GM13976 (cell line): ENCODE measurements around the gene HPSE2.

Experiments used
- DNase-seq: peaks from one replicate; pipeline ENCODE4 v3.0.0; 2012; ENCODE audit warnings: low spot score
- CTCF ChIP-seq: IDR thresholded peaks from 2 replicates; pipeline ENCODE4 v1.5.1; 2012; ENCODE audit warnings: borderline replicate concordance, mild to moderate bottlenecking; ENCODE audit not compliant: insufficient read depth; ENCODE audit errors: extremely low read depth, missing control alignments, control extremely low read depth
- in situ Hi-C: fragments of 300-500 bp; cut with MboI; formaldehyde crosslinking; loops from one replicate; pipeline ENCODE4 v1.12.0; 2022; ENCODE audit warnings: low sequenced_read_pairs, mixed read lengths, inconsistent platforms; ENCODE audit not compliant: unreplicated experiment

The HPSE2 gene

GRCh38 chr10:98433881-98434732 is 801.5 kb downstream of the HPSE2 start:
- TF ChIP-seq CTCF = no peak
- in situ Hi-C loops = no loop called here
- DNase-seq = peak; percentile 5

- TF ChIP-seq CTCF = no peak
- in situ Hi-C loops = no loop called here
- no peak for DNase-seq
These were observed 802.3 kb downstream of the HPSE2 start for GRCh38 chr10:98433371-98433770.

- TF ChIP-seq CTCF = no peak
- DNase-seq = no peak
- in situ Hi-C loops = no loop called here
These were observed 803.3 kb downstream of the HPSE2 start for GRCh38 chr10:98432330-98432729.

- in situ Hi-C loops = no loop called here
- no peak for TF ChIP-seq CTCF
- peak; percentile 17 for DNase-seq
These were observed 804.6 kb downstream of the HPSE2 start for GRCh38 chr10:98431016-98431415.

- no peak for TF ChIP-seq CTCF
- in situ Hi-C loops = no loop called here
These were observed 805.2 kb downstream of the HPSE2 start for GRCh38 chr10:98430427-98430826.

GRCh38 chr10:98429320-98430072 is 806.2 kb downstream of the HPSE2 start:
- in situ Hi-C loops = no loop called here
- TF ChIP-seq CTCF = no peak
- DNase-seq = no peak

More at GRCh38 chr10:98430427-98430826, 805.2 kb downstream of the HPSE2 start:
- DNase-seq = no peak
